Hypothalamus (tissue), 51 donors: ENCODE results near the gene PPP1R12A.

Experiments
- DNase-seq, 51 donors: peaks; one replicate each; lab custom pipeline; 2025; lab: John Stamatoyannopoulos, UW

PPP1R12A gene

DNA sequence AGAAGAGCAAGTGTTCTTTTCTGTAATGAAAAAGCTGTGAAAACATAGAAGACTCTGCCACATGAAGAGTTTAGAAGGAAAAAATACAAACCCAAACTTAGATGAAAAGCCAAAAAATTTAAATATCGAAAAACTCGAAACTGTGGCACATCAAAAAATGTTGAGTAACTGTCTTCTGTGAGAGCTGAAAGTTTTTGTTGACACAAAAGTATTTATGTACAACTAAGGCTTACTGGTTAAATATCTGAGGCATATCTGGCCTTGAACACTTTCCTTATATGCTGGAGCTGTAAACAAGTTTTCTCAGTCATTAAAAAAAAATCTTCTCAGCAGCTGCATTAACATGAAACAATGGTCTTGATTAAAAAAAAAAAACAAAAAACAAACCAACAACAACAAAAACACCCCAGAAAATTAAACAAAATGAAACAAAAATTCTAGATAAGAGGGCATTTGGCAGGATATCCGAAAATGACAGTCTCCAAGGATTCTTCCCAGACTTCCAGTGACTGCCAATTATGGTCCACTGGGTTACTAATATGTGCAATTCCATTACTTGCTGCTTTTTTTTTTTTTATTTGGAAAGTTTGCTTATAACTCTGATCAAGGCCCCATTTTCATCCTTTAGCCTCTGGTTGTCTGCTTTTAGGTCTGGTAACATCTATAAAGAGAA is 159.4 kb downstream of the PPP1R12A start:
- no peak for DNase-seq

DNA sequence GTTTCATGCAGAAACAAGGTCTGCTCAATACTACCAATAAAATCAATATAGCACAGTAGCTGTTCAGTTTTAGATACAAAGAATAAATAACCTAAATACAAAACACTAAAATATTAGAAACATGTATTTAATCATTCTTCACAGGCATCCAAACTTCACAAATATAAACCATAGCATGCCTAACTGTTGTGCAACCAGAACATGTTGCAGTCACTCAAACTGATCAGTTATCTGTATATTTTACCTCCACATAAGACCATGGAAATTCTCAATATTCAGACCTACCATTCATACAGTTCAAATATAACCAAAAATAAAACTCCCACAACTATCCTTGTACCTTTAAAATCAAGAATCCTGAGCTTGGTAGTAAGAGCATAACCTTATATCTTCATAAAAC is 161.0 kb downstream of the PPP1R12A start:
- no peak for DNase-seq

DNA sequence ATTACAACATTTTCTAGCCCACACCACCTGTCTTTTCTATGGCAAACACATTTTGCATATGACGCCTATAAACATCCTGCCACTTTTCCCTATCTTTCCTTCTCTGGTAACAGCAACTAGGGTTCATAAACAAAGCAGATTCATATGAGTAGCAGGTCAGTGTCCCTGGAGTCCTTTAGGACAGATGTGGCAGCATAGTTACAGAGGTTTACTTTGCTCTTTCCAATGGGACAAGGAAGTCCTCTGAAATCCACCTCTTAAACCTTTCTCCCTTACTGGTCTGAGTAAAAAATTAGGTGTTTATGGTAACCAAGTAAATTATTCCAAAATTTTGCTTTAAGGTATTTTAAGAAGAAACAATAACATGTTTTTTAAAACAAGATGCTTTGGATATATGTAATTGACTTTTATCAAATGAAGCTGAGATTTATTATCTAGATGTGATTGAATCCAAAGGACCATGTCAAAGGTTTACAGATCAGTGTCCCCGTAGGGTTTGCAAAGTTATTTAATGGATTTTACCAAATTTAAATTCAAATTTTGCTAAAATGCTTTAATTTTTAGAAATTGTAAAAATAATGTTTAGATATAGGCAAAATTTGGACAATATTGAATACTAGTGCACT is 164.9 kb downstream of the PPP1R12A start:
- DNase-seq: no peak

DNA sequence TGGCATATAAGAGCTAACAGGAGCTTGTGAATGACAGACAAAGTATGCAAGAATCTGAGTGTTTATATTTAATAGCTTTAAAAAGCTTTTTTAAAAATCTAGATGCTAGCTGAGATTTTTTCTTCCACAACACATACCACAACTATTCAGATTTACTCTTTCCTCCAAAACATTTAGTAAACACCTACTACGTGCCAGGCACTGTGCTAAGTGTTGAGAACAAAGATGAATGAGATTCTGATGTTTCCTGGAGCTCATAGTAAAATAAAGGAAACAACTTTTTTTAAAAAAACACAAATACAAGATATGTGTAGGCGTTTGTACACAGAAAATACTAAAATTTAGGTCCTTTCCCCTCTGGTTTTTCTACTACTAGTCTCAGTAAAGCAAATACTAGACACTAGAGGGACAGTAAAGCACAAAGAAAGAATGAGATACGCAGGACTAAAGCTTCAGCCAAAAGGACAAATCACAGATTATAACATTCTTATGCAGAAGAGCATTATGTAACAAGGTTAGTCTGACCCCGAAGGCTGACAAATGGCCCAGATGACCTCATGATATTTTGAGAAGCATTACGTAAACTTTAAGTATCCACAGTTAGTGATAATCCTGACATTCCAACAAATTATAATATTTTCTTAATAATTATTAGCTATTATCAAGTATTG is 165.6 kb downstream of the PPP1R12A start:
- DNase-seq: no peak

DNA sequence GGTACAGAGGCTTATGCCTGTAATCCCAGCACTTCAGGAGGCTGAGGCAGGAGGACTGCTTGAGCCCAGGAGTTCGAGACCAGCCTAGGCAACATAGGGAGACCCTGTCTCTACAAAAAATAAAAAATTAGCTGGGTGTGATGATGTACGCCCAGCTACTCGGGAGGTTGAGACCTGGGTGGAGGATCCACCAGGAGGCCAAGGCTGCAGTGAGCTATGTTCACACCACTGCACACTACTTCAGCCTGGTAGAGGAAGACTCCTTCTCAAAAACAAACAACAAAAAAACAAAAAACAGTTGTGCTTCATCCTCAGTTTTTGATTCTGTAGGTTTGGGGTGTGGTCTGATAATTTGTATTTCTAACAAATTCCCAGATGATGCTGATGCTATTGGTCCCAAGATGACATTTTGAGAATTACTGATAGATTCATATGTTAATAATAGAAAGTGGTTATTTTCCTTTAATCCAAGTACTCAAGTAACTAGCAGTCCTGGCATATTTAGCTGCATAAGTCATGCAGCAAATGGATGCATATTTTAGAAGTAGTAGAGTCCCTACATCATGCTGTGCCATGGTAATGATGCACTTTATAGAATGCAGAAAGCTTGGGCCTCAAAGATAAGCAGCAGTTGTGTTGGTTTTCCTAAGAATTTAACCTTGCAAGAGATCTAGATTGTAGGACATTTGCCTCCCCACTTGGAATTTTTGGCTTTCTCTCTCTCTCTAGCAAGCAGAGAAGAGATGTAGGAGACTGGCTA is 168.0 kb downstream of the PPP1R12A start:
- DNase-seq: no peak

DNA sequence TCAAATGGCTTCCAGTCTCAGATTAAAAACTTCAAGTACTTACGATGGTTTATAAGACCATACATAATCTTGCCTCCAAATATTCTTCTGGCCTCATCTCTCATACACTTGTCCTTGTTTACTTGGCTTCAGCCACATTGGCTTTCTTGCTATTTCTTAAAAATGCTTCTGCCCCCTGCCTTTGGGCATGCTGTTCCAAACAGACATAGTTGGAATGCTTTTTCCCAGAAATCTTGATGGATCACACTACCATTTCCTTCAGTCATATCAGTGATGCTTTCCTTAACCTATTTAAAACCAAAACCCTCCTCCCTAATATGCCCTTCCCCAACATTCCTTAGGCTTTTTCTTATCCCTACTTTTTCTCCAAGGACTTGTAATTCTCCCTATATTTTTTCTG is 169.7 kb downstream of the PPP1R12A start:
- no peak for DNase-seq

DNA sequence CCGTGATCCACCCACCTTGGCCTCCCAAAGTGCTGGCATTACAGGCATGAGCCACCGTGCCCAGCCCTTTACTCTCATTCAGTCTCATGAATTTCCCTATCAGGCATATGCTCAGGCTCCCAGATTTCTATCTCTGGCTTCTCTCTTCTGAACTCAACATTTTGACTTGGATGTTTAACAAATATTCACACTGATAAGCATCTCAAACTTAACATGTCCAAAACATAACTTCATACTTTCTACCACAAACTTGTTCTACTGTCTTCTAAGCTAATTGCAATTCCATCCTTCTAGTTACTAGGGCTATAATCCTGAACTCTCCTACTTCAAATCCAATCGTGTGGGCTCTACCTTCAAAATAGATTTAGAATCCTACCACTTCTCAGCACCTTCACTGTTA is 170.3 kb downstream of the PPP1R12A start:
- no peak for DNase-seq

DNA sequence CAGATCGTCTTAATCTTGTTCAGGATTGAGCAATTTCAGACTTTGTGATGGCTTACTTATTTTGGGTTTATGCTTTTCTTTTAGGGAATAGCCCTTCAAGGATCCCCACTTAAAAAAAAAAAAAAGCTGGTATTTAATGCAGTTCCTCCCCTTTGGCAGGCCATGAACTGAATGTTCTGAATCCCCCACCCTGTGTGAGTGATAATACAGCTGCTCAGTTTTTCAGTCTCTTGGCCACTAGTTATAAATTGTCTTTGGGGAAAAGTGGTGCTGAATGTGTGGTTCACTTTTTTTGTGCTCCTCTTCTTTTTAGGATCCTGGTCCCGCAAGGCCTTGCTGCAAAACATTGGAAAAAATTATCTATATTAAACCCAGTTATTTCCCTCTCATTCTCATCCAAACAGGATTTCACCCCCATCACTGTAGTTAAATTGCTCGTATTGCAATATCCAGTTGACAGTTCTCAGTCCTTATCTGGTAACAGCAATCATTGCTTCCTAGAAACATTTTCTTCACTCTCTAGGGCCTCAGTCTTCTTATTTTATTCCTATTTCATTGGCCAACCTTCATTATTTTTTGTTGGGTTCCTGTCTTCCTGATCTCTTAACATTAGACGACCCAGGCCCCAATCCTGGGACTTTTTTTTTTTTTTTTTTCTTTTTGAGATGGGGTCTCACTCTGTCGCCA is 171.0 kb downstream of the PPP1R12A start:
- no peak for DNase-seq

DNA sequence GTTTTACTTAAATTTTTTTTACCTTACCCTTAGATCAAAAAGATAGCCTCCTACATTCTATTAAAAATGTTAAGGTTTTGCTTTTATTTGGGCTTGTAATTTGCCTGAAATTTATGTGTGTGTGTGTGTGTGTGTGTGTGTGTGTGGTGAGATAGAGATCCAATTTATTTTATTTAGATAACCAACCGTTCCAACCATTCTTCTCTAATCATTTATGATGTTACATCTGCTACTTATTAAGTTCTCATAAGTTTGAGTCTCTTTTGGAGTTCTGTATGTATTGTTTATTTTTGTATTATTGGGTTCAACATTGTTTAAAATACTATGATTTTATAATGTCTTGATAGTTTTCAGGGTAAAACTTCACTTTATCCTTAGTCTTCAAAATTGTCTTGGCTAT is 173.6 kb downstream of the PPP1R12A start:
- DNase-seq: no peak

DNA sequence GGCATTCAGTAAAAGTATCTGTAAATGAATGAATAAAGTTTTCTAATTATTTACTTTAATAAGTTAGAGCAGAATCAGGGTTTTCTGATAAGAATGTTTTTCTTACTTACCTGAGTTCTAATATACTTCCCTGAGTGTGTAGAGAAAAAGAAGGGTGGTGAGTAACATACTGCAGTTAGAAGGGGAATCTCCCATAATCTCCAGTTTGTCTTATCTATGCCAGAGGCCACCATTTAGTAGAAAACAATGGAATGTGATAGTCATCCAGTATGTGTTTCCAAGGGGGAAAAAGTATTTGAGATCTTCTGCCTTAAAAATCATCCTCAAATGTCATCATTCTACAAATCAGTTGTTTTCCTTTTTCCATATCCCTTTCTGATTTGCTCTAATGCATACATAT is 187.6 kb downstream of the PPP1R12A start:
- no peak for DNase-seq

DNA sequence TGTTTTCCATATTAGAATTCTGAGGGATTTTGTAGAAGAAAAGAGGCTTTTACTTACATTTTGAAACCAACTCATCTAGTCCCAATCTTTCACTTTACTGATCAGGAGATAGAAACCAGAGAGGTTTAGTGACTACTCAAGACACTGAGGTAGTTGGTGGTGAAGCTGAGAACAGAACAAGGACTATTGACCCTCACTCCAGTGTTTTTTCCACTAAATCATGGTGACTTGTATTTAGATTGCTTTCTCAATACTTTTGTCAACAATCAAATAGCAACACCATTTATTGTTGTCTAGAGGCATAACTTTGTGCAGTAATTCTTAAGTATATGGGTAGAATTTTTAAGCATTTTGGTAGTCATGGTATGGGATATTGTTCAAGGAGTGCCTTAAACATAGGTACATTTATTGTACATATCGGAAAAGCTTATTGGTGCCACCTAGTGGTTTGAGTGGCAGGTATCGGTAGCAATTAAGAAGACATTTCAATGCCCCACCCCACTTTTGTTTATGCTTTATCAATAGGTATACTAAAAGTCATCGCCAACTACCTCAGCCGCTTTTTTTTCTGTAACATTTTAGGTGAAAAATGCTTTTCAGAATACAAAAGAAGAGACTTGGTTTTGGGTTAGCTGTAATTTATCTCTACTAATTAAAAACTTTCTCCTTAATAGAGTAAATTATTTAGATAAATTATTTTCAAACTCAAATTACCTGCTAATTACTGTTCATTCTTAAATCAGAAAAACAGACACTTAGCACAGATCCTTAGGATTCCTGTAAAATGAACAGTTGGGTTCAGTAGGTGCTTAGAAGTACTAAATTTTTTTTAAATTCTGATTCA is 196.8 kb downstream of the PPP1R12A start:
- no peak for DNase-seq

DNA sequence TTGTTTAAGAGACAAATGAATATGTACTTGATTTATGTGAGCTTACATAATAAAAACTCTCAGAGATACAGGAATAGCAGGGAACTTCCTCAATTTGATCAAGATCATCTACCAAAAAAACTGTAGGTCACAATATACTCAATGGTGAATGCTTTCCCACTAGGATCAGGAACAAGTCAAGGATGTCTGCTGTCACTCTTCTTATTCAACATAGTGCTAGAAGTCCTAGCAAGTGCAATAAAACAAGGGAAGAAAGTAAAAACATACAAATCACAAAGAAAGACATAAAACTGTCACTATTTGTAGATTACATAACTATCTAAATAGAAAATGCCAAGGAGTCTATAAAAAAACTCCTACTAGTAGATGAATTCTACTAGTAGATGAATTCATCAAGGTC is 202.3 kb downstream of the PPP1R12A start:
- DNase-seq: no peak

DNA sequence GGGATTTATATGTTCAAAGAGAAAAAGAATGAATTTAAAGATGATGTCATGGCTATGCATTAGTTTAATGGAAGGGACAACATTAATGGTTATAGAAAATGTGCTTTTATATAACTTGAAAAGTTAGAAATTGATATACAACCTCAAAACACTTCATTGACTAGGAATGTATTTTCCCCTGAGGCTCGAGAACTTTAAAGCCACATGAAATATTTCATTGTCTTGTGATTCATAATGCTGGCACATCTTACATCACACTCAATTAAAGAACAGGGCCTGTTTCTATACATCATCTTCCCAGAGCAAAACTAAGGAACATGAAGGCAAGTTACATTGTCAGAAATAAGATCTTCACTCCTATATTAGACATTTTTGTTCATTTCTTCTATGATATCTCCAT is 208.9 kb downstream of the PPP1R12A start:
- no peak for DNase-seq
